NT2/D1 (cell line): Measurements from ENCODE around the gene VPS37C.

Source experiments
- DNase-seq: peaks from one replicate; pipeline ENCODE4 v3.0.0-alpha.2; 2011; ENCODE audit warnings: low read depth, low spot score
- H3K27me3 ChIP-seq: 2 replicates; pipeline ENCODE4 v1.6.0; 2011; ENCODE audit warnings: mild to moderate bottlenecking; ENCODE audit not compliant: insufficient read length, insufficient read depth
- H3K36me3 ChIP-seq: 2 replicates; pipeline ENCODE4 v1.6.1; 2011; ENCODE audit warnings: mild to moderate bottlenecking, low read length, mixed read lengths; ENCODE audit not compliant: insufficient read depth, insufficient read length
- H3K4me1 ChIP-seq: 2 replicates; pipeline ENCODE4 v1.5.1; 2011; ENCODE audit not compliant: insufficient read depth, insufficient read length
- H3K4me3 ChIP-seq: 2 replicates; pipeline ENCODE4 v1.5.1; 2011; ENCODE audit warnings: low read depth; ENCODE audit not compliant: insufficient read length
- H3K9ac ChIP-seq: 2 replicates; pipeline ENCODE4 v1.6.0; 2011; ENCODE audit warnings: low read depth; ENCODE audit not compliant: insufficient read length
- H3K9me3 ChIP-seq: 2 replicates; pipeline ENCODE4 v1.5.1; 2011; ENCODE audit warnings: mild to moderate bottlenecking, low read length; ENCODE audit not compliant: insufficient read depth
- SUZ12 ChIP-seq: IDR thresholded peaks from 2 replicates; pipeline ENCODE4 v1.6.1; 2011; ENCODE audit not compliant: insufficient read length, insufficient read depth; ENCODE audit errors: extremely low read depth
- YY1 ChIP-seq: IDR thresholded peaks from 2 replicates; pipeline ENCODE4 v1.6.1; 2011; ENCODE audit not compliant: insufficient read length, insufficient read depth
- ZNF274 ChIP-seq: IDR thresholded peaks from 2 replicates; pipeline ENCODE4 v1.6.1; 2011; ENCODE audit warnings: mild to moderate bottlenecking, low read depth, low read length

Gene VPS37C

DNA sequence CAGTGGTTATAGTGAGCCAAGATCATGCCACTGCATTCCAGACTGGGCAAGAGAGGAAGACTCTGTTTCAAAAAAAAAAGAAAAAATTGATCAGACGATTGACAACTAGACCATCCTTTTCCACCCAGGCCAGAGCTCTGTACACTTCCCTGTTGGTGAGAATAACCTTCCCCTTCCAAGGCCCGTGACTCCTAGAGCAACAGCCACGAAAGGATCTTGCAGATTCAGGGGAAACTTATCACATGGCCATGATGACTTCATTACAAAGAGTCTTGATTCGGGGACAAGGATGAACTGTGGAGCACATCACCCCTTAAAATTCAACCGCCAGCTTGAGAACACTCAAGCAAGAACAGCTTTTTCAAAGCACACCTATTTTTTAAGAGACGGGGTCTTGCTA is 48.7 kb downstream of the VPS37C start:
- TF ChIP-seq YY1: no peak
- Histone ChIP-seq H3K4me3 (no peak overlapping the region), H3K4me1 (no peaks in the 10 kb centered on the region), H3K9ac (no peak overlapping the region), H3K27me3 (no peaks in the 10 kb centered on the region), H3K9me3 (no peaks in the 10 kb centered on the region), H3K36me3 (no peaks in the 10 kb centered on the region)
- no peak for DNase-seq

- DNase-seq: no peak
- no peak overlapping the region for H3K9ac ChIP-seq
- no peaks in the 10 kb centered on the region for H3K9me3 ChIP-seq
- TF ChIP-seq YY1: no peak
- TF ChIP-seq ZNF274: no peak
- TF ChIP-seq SUZ12: no peak
- H3K4me1 ChIP-seq: no peaks in the 10 kb centered on the region
- H3K4me3 ChIP-seq: no peak overlapping the region
- no peaks in the 10 kb centered on the region for H3K27me3 ChIP-seq
- no peaks in the 10 kb centered on the region for H3K36me3 ChIP-seq
Observed at GRCh38 chr11:61111786-61112517, 49.3 kb downstream of the VPS37C start.

- no peak for TF ChIP-seq YY1
- TF ChIP-seq SUZ12: no peak
- no peak for TF ChIP-seq ZNF274
- H3K4me3 ChIP-seq: no peak overlapping the region
- H3K27me3 ChIP-seq: no peaks in the 10 kb centered on the region
- H3K4me1 ChIP-seq: no peaks in the 10 kb centered on the region
- H3K9ac ChIP-seq: no peak overlapping the region
- DNase-seq: no peak
- no peaks in the 10 kb centered on the region for H3K36me3 ChIP-seq
- no peaks in the 10 kb centered on the region for H3K9me3 ChIP-seq
Observed at GRCh38 chr11:61111050-61111435, 50.2 kb downstream of the VPS37C start.

GRCh38 chr11:61110255-61111049 is 50.8 kb downstream of the VPS37C start:
- Histone ChIP-seq H3K4me1 (no peaks in the 10 kb centered on the region), H3K9me3 (no peaks in the 10 kb centered on the region), H3K36me3 (no peaks in the 10 kb centered on the region), H3K9ac (no peak overlapping the region), H3K4me3 (no peak overlapping the region), H3K27me3 (no peaks in the 10 kb centered on the region)
- DNase-seq: no peak
- no peak for TF ChIP-seq YY1
- no peak for TF ChIP-seq SUZ12
- TF ChIP-seq ZNF274: no peak

- Histone ChIP-seq H3K36me3 (no peaks in the 10 kb centered on the region), H3K9ac (no peak overlapping the region), H3K27me3 (no peaks in the 10 kb centered on the region), H3K4me3 (no peak overlapping the region), H3K4me1 (no peaks in the 10 kb centered on the region), H3K9me3 (no peaks in the 10 kb centered on the region)
- TF ChIP-seq ZNF274: no peak
- no peak for DNase-seq
Observed at GRCh38 chr11:61109671-61110070, 51.6 kb downstream of the VPS37C start.

DNA sequence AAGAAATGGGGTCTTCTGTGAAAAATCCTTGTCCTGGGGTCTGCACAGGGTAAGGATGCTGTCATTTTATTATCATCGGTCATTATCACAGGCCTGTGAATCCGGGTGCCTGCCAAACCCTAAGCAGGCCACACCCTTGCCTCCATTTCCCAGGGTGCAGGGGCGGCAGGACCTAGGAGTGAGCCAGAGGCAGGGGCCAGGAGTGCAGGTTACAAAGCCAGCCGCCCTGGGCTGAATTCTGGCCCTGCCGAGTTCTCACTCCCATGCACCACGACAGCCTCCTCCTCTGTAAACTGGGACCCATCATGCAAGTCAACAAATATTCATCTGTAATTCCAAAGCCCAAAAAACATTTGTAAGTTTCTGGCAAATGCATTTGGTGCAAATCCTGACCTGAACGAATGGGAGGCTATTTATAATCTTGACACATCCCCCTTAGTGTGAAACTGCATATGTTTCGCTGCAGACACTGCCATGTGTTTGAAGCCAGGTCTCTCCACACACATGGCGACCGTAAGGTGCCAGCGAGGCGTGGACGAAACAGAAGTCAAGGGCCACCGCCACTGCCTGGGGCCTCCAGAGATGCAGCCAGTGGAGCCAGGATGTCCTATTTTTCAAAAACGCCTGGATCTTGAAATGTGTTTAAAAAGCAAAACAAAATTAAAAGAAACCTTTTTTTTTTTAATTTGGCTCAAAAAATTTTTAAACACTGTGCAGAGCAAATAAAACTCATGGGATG is 52.2 kb downstream of the VPS37C start:
- H3K36me3 ChIP-seq: no peaks in the 10 kb centered on the region
- H3K27me3 ChIP-seq: no peaks in the 10 kb centered on the region
- no peak for DNase-seq
- TF ChIP-seq YY1 (no peak), SUZ12 (no peak), ZNF274 (no peak)
- H3K4me3 ChIP-seq: no peak overlapping the region
- no peaks in the 10 kb centered on the region for H3K4me1 ChIP-seq
- H3K9me3 ChIP-seq: no peaks in the 10 kb centered on the region
- no peak overlapping the region for H3K9ac ChIP-seq

DNA sequence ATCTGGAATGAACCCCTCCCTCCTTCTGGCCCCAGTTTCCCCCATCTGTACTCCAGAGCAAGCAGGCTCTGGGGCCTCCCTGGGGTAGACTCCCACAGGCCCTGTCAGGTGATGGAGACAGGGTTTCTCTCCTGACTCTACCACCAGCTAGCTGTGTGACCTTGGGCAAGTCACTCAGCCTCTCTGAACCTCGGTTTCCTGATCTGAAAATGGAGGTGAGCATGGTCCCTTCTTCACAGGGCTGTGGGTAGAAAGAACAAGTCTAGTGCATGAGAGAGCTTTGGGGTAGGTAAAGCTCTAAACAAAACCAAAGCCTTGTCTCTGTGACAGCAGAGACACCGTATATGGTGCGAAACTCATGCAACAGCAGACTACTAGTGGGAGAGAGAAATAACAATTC is 53.3 kb downstream of the VPS37C start:
- no peaks in the 10 kb centered on the region for H3K9me3 ChIP-seq
- H3K4me3 ChIP-seq: no peak overlapping the region
- H3K9ac ChIP-seq: no peak overlapping the region
- no peaks in the 10 kb centered on the region for H3K36me3 ChIP-seq
- H3K4me1 ChIP-seq: no peaks in the 10 kb centered on the region
- TF ChIP-seq ZNF274 (no peak), SUZ12 (no peak), YY1 (no peak)
- no peak for DNase-seq
- H3K27me3 ChIP-seq: no peaks in the 10 kb centered on the region
